Measurements from ENCODE around the gene TLCD3B. TPM values are rescaled to one million over a fixed set of nuclear protein-coding genes. Genes with fewer than 3 reads are reported as not detected.

The TLCD3B gene, protein sequence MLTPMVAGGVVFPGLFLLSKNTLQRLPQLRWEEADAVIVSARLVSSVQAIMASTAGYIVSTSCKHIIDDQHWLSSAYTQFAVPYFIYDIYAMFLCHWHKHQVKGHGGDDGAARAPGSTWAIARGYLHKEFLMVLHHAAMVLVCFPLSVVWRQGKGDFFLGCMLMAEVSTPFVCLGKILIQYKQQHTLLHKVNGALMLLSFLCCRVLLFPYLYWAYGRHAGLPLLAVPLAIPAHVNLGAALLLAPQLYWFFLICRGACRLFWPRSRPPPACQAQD
- polyA plus RNA-seq (2013, experiment 1 of 2), result 0.08 TPM
- 0.05 TPM for polyA plus RNA-seq (2013, experiment 2 of 2)

DNA sequence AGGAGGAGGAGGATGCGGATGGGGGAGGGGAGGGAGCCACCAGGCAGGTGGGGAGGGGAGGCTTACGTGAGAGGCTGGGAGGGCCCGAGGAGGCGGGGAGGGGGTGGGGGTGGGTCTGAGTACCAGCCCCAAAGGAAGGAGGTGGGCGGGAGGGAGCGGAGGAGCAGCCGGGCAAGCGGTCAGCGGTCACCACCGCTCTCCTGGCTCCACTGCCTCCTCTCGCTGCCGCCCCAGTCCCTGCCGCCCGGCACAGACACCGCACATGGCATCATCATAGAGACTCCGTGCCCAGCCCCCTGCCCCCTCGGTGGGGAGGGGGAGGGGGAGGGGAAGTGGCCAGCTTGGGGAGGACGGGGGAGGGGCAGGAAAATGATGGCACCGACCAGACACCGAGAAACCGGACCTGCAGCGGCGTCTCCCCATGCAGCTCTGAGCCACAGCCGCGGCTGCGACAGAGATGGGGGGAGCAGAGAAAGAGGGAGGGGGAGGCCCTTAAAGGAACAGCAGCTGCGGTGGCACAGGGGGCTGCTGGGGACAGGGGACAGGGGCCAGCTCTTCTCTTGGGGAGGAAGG lies at the start of gene TLCD3B:
TLCD3B (minus strand) TSS at position 431 of the 573 bp plus-strand sequence. CDS start 744 bp downstream, outside the sequence.
- DNase-seq, result no peak
- H2BK15ac ChIP-seq (ENCODE audit: low read depth, poor library complexity, severe bottlenecking), result no peak within 1 kb of the TSS
- no peak within 1 kb of the TSS for H3K23ac ChIP-seq (ENCODE audit: low read length in 2 of 2)
- H2AFZ ChIP-seq (ENCODE audit: low read depth, low read length), result no peak within 1 kb of the TSS
- 4% methylated on average over 14 of the region's 27 CpGs for WGBS
- H3K36me3 ChIP-seq (ENCODE audit: control insufficient read depth in 1 of 2, insufficient read depth in 2 of 2, low read depth in 1 of 2, low read length in 2 of 2), result no peaks in the 10 kb centered on the region
- H2AK5ac ChIP-seq (ENCODE audit: low read length, severe bottlenecking), result no peak within 1 kb of the TSS
- no peak within 1 kb of the TSS for H4K8ac ChIP-seq (ENCODE audit: low read length)
- H4K91ac ChIP-seq (ENCODE audit: low read length), result no peak within 1 kb of the TSS
- no peak within 1 kb of the TSS for H3K9ac ChIP-seq (ENCODE audit: low read length)
- H2BK5ac ChIP-seq (ENCODE audit: low read depth, low read length, poor library complexity, severe bottlenecking), result no peak within 1 kb of the TSS
- no peak within 1 kb of the TSS for H3K4ac ChIP-seq (ENCODE audit: low read depth in 1 of 2, low read length in 2 of 2)
- H3K27me3 ChIP-seq (ENCODE audit: control insufficient read depth in 1 of 2, insufficient read depth in 1 of 2, low read length in 2 of 2), result peaks cover 76 to 79% of the 10 kb centered on the region in 2 experiments
- H3K4me2 ChIP-seq (ENCODE audit: low read length, poor library complexity, severe bottlenecking), result peak within 1 kb of the TSS; percentile 60
- H3K27ac ChIP-seq (ENCODE audit: low read length, poor library complexity, severe bottlenecking), result no peak within 1 kb of the TSS
- H3K4me1 ChIP-seq (ENCODE audit: control insufficient read depth, insufficient read depth, low read depth, low read length), result peaks cover 10% of the 10 kb centered on the region
- no peak within 1 kb of the TSS for H3K18ac ChIP-seq (ENCODE audit: low read depth in 1 of 2, low read length in 2 of 2)
- no peak within 1 kb of the TSS for H2BK12ac ChIP-seq (ENCODE audit: low read length in 2 of 2)
- H3K4me3 ChIP-seq (ENCODE audit: insufficient read depth in 1 of 2, low read depth in 1 of 2, low read length in 2 of 2), result peak within 1 kb of the TSS in 1 of 2 experiments; percentile 21
- peak within 1 kb of the TSS; percentile 55 for H2BK120ac ChIP-seq (ENCODE audit: low read depth, low read length)
- no peak within 1 kb of the TSS for H3K14ac ChIP-seq (ENCODE audit: low read length in 2 of 2)
- H3K79me1 ChIP-seq (replicated peaks; ENCODE audit: low read length, poor library complexity, severe bottlenecking), result no peaks in the 10 kb centered on the region
- H3K9me3 ChIP-seq (ENCODE audit: control insufficient read depth, low read length), result no peaks in the 10 kb centered on the region

DNA sequence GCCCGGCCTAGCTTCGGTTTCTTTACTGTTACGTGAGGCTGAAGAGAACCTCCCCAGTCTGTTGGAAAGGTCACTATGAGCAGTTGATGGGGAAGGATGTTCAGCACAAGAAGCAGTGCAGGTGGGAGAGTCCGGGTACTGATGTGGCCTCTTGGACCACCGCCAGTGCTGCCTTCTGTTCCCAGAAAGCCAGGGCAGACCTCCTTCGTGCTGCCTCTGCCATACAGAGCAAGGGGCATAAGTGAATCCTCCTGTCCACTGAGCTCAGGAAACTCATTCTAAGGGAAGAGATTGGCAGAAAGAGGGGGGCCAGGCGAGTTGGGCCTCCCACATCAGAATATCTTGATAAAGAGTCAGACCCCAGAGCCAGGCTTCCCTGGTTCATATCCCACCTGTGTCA lies 48.4 kb upstream of the TLCD3B start:
- no peak overlapping the region for H2AFZ ChIP-seq (ENCODE audit: low read depth, low read length)
- no peak overlapping the region for H3K4me3 ChIP-seq (ENCODE audit: insufficient read depth in 1 of 2, low read depth in 1 of 2, low read length in 2 of 2)
- peaks cover 29% of the 10 kb centered on the region for H3K79me1 ChIP-seq (replicated peaks; ENCODE audit: low read length, poor library complexity, severe bottlenecking)
- WGBS, result 100% methylated on average over 7 of the region's 7 CpGs
- H4K91ac ChIP-seq (ENCODE audit: low read length), result no peak overlapping the region
- H2BK5ac ChIP-seq (ENCODE audit: low read depth, low read length, poor library complexity, severe bottlenecking), result no peak overlapping the region
- H2BK12ac ChIP-seq (ENCODE audit: low read length in 2 of 2), result no peak overlapping the region
- H3K36me3 ChIP-seq (ENCODE audit: control insufficient read depth in 1 of 2, insufficient read depth in 2 of 2, low read depth in 1 of 2, low read length in 2 of 2), result peaks cover 62 to 68% of the 10 kb centered on the region in 2 experiments
- no peak overlapping the region for H3K23ac ChIP-seq (ENCODE audit: low read length in 2 of 2)
- no peak overlapping the region for H3K14ac ChIP-seq (ENCODE audit: low read length in 2 of 2)
- H3K4ac ChIP-seq (ENCODE audit: low read depth in 1 of 2, low read length in 2 of 2), result no peak overlapping the region
- H3K27ac ChIP-seq (ENCODE audit: low read length, poor library complexity, severe bottlenecking), result no peak overlapping the region
- no peak overlapping the region for H3K9ac ChIP-seq (ENCODE audit: low read length)
- no peak overlapping the region for H3K4me2 ChIP-seq (ENCODE audit: low read length, poor library complexity, severe bottlenecking)
- no peak overlapping the region for H3K18ac ChIP-seq (ENCODE audit: low read depth in 1 of 2, low read length in 2 of 2)
- peaks cover 20% of the 10 kb centered on the region for H3K4me1 ChIP-seq (ENCODE audit: control insufficient read depth, insufficient read depth, low read depth, low read length)
- H2AK5ac ChIP-seq (ENCODE audit: low read length, severe bottlenecking), result no peak overlapping the region
- H4K8ac ChIP-seq (ENCODE audit: low read length), result no peak overlapping the region
- H2BK15ac ChIP-seq (ENCODE audit: low read depth, poor library complexity, severe bottlenecking), result no peak overlapping the region
- no peaks in the 10 kb centered on the region for H3K27me3 ChIP-seq (ENCODE audit: control insufficient read depth in 1 of 2, insufficient read depth in 1 of 2, low read length in 2 of 2)
- H3K9me3 ChIP-seq (ENCODE audit: control insufficient read depth, low read length), result no peaks in the 10 kb centered on the region
- H2BK120ac ChIP-seq (ENCODE audit: low read depth, low read length), result no peak overlapping the region
- DNase-seq, result no peak

DNA sequence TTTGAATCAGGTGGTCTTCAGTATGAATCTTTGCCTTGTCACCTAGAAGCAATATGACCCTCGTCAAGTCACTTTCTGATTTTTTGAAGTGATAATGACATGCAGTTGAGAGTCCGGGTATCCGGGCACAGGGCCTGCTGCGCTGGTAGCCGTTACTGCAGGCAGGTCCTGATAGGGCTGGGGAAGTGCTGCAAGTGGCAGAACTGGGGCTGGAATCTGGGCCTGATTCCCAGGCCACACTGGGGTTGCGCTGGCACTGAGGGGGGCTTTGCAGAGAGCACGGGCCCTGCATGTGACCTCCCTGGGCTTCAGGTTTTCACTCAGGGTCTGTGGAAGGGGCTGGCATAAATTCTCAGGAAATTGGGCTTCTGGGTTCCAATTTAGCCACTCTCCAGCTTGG lies 47.7 kb upstream of the TLCD3B start:
- WGBS, result 96% methylated on average over 7 of the region's 7 CpGs
- H2BK120ac ChIP-seq (ENCODE audit: low read depth, low read length), result no peak overlapping the region
- no peak for DNase-seq
- no peak overlapping the region for H2BK15ac ChIP-seq (ENCODE audit: low read depth, poor library complexity, severe bottlenecking)
- H3K14ac ChIP-seq (ENCODE audit: low read length in 2 of 2), result no peak overlapping the region
- no peak overlapping the region for H3K4ac ChIP-seq (ENCODE audit: low read depth in 1 of 2, low read length in 2 of 2)
- no peak overlapping the region for H3K18ac ChIP-seq (ENCODE audit: low read depth in 1 of 2, low read length in 2 of 2)
- no peak overlapping the region for H2BK5ac ChIP-seq (ENCODE audit: low read depth, low read length, poor library complexity, severe bottlenecking)
- H3K36me3 ChIP-seq (ENCODE audit: control insufficient read depth in 1 of 2, insufficient read depth in 2 of 2, low read depth in 1 of 2, low read length in 2 of 2), result peaks cover 55 to 62% of the 10 kb centered on the region in 2 experiments
- H3K27me3 ChIP-seq (ENCODE audit: control insufficient read depth in 1 of 2, insufficient read depth in 1 of 2, low read length in 2 of 2), result no peaks in the 10 kb centered on the region
- H2AFZ ChIP-seq (ENCODE audit: low read depth, low read length), result no peak overlapping the region
- peaks cover 25% of the 10 kb centered on the region for H3K79me1 ChIP-seq (replicated peaks; ENCODE audit: low read length, poor library complexity, severe bottlenecking)
- H3K27ac ChIP-seq (ENCODE audit: low read length, poor library complexity, severe bottlenecking), result no peak overlapping the region
- peaks cover 20% of the 10 kb centered on the region for H3K4me1 ChIP-seq (ENCODE audit: control insufficient read depth, insufficient read depth, low read depth, low read length)
- no peak overlapping the region for H3K4me2 ChIP-seq (ENCODE audit: low read length, poor library complexity, severe bottlenecking)
- H2AK5ac ChIP-seq (ENCODE audit: low read length, severe bottlenecking), result no peak overlapping the region
- H3K4me3 ChIP-seq (ENCODE audit: insufficient read depth in 1 of 2, low read depth in 1 of 2, low read length in 2 of 2), result no peak overlapping the region
- H3K9ac ChIP-seq (ENCODE audit: low read length), result peak overlapping the region; percentile 97
- H4K91ac ChIP-seq (ENCODE audit: low read length), result no peak overlapping the region
- H4K8ac ChIP-seq (ENCODE audit: low read length), result no peak overlapping the region
- H2BK12ac ChIP-seq (ENCODE audit: low read length in 2 of 2), result no peak overlapping the region
- H3K9me3 ChIP-seq (ENCODE audit: control insufficient read depth, low read length), result no peaks in the 10 kb centered on the region
- H3K23ac ChIP-seq (ENCODE audit: low read length in 2 of 2), result no peak overlapping the region

DNA sequence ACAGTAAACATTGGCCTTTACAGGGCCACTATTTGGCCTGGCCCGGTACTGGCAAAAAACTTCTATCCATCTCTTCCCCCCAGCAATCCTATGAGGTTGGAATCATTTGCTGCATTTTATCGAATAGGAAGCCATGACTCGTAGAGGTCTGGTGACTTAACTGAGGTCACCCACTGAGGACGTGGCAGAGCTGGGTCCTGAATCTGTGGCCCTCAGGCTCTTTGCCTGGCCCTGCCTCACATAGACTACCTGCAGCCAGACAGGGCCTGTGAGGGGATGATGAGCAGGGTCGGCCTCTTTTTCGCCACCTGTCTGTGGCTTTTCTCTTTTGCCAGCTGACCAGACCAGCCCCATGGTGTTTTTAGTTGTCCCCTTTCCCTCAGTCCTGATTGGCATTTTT lies 46.6 kb upstream of the TLCD3B start:
- peak; percentile 68 for DNase-seq
- Histone ChIP-seq H3K27me3 (ENCODE audit: control insufficient read depth in 1 of 2, insufficient read depth in 1 of 2, low read length in 2 of 2) (no peaks in the 10 kb centered on the region), H2BK120ac (ENCODE audit: low read depth, low read length) (no peak overlapping the region), H3K14ac (ENCODE audit: low read length in 2 of 2) (no peak overlapping the region), H3K9me3 (ENCODE audit: control insufficient read depth, low read length) (no peaks in the 10 kb centered on the region), H3K79me1 (replicated peaks; ENCODE audit: low read length, poor library complexity, severe bottlenecking) (peaks cover 16% of the 10 kb centered on the region), H4K8ac (ENCODE audit: low read length) (no peak overlapping the region), H3K4me3 (ENCODE audit: insufficient read depth in 1 of 2, low read depth in 1 of 2, low read length in 2 of 2) (peak overlapping the region in 1 of 2 experiments; percentile 96), H3K4me1 (ENCODE audit: control insufficient read depth, insufficient read depth, low read depth, low read length) (peaks cover 20% of the 10 kb centered on the region), H4K91ac (ENCODE audit: low read length) (no peak overlapping the region), H3K4me2 (ENCODE audit: low read length, poor library complexity, severe bottlenecking) (peak overlapping the region; percentile 78), H2BK15ac (ENCODE audit: low read depth, poor library complexity, severe bottlenecking) (no peak overlapping the region), H3K27ac (ENCODE audit: low read length, poor library complexity, severe bottlenecking) (no peak overlapping the region), H3K9ac (ENCODE audit: low read length) (peak overlapping the region; percentile 97), H2BK5ac (ENCODE audit: low read depth, low read length, poor library complexity, severe bottlenecking) (no peak overlapping the region), H3K4ac (ENCODE audit: low read depth in 1 of 2, low read length in 2 of 2) (no peak overlapping the region), H3K36me3 (ENCODE audit: control insufficient read depth in 1 of 2, insufficient read depth in 2 of 2, low read depth in 1 of 2, low read length in 2 of 2) (peaks cover 54 to 57% of the 10 kb centered on the region in 2 experiments), H2AK5ac (ENCODE audit: low read length, severe bottlenecking) (no peak overlapping the region), H3K18ac (ENCODE audit: low read depth in 1 of 2, low read length in 2 of 2) (no peak overlapping the region), H2AFZ (ENCODE audit: low read depth, low read length) (no peak overlapping the region), H2BK12ac (ENCODE audit: low read length in 2 of 2) (no peak overlapping the region), H3K23ac (ENCODE audit: low read length in 2 of 2) (no peak overlapping the region)
- 56% methylated on average over 6 of the region's 6 CpGs for WGBS
